ENCODE data around the gene SPAG16.

The SPAG16 gene

DNA sequence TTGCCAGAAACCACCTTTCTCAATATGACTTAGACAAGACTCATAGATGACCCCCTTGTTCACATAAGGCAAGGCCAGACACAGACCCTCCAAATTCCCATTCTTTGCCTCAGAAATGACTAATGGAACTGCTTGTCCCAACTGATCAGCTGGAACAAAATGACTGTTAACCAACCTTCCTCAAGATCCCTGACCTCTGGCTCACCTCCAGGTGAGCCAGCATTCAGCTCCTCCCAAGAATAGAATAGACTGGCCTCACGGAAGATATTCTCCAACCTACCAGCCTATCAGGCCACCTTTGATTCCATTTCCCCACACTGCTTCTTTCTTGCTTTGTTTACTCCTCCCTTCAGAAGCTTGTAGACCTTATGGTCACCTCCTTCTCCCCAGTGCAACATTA lies 930.8 kb downstream of the SPAG16 start:
- H3K27me3 ChIP-seq (ENCODE audit: insufficient read depth, poor library complexity, severe bottlenecking) = no peaks in the 10 kb centered on the region

DNA sequence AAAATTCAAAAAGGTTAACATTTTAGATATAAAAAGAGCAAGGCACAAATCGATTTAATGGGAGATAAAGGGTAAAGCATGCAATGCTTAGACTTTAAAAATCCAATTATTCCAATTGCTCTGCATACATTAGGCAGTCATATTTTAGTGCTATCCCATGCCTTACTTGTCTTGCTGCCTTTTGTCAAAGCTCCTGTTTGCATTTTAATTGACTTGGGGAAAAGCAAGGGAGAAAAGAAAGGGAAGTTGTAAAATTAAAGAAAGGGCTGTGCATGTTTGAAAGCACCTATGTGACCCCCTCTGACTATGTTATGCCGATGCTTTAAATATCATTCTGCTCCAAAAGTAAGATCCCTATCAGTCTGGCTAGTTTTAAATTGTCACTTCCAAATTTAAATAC lies 932.9 kb downstream of the SPAG16 start:
- DNase-seq (ENCODE audit: low read depth in 1 of 2, low spot score in 1 of 2) = no peak
- Histone ChIP-seq H3K4me3 (replicated peaks; ENCODE audit: insufficient read depth, low read length) (no peak overlapping the region), H3K27ac (replicated peaks) (no peak overlapping the region), H3K27me3 (ENCODE audit: insufficient read depth, poor library complexity, severe bottlenecking) (no peaks in the 10 kb centered on the region)
- no peak for TF ChIP-seq POLR2AphosphoS5 (IDR thresholded peaks at IDR 0.05; ENCODE audit: low read depth)
- TF ChIP-seq, protein P1, sequence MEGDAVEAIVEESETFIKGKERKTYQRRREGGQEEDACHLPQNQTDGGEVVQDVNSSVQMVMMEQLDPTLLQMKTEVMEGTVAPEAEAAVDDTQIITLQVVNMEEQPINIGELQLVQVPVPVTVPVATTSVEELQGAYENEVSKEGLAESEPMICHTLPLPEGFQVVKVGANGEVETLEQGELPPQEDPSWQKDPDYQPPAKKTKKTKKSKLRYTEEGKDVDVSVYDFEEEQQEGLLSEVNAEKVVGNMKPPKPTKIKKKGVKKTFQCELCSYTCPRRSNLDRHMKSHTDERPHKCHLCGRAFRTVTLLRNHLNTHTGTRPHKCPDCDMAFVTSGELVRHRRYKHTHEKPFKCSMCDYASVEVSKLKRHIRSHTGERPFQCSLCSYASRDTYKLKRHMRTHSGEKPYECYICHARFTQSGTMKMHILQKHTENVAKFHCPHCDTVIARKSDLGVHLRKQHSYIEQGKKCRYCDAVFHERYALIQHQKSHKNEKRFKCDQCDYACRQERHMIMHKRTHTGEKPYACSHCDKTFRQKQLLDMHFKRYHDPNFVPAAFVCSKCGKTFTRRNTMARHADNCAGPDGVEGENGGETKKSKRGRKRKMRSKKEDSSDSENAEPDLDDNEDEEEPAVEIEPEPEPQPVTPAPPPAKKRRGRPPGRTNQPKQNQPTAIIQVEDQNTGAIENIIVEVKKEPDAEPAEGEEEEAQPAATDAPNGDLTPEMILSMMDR (IDR thresholded peaks at IDR 0.05; ENCODE audit: insufficient read depth, low read length) = no peak
- TF ChIP-seq GABPA (IDR thresholded peaks at IDR 0.05; ENCODE audit: low read depth) = no peak
- TF ChIP-seq, protein P2, sequence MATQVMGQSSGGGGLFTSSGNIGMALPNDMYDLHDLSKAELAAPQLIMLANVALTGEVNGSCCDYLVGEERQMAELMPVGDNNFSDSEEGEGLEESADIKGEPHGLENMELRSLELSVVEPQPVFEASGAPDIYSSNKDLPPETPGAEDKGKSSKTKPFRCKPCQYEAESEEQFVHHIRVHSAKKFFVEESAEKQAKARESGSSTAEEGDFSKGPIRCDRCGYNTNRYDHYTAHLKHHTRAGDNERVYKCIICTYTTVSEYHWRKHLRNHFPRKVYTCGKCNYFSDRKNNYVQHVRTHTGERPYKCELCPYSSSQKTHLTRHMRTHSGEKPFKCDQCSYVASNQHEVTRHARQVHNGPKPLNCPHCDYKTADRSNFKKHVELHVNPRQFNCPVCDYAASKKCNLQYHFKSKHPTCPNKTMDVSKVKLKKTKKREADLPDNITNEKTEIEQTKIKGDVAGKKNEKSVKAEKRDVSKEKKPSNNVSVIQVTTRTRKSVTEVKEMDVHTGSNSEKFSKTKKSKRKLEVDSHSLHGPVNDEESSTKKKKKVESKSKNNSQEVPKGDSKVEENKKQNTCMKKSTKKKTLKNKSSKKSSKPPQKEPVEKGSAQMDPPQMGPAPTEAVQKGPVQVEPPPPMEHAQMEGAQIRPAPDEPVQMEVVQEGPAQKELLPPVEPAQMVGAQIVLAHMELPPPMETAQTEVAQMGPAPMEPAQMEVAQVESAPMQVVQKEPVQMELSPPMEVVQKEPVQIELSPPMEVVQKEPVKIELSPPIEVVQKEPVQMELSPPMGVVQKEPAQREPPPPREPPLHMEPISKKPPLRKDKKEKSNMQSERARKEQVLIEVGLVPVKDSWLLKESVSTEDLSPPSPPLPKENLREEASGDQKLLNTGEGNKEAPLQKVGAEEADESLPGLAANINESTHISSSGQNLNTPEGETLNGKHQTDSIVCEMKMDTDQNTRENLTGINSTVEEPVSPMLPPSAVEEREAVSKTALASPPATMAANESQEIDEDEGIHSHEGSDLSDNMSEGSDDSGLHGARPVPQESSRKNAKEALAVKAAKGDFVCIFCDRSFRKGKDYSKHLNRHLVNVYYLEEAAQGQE (IDR thresholded peaks at IDR 0.05; ENCODE audit: insufficient replicate concordance, low read depth) = no peak

More for the DNA sequence above, 930.8 kb downstream of the SPAG16 start:
- TF ChIP-seq SPI1 (IDR thresholded peaks at IDR 0.05; ENCODE audit: borderline replicate concordance, low read depth) (no peak), GABPA (IDR thresholded peaks at IDR 0.05; ENCODE audit: low read depth) (no peak), POLR2AphosphoS5 (IDR thresholded peaks at IDR 0.05; ENCODE audit: low read depth) (no peak)
- TF ChIP-seq, protein P1 (IDR thresholded peaks at IDR 0.05; ENCODE audit: insufficient read depth, low read length) = no peak
- Histone ChIP-seq H3K4me3 (replicated peaks; ENCODE audit: insufficient read depth, low read length) (no peak overlapping the region), H3K27ac (replicated peaks) (no peak overlapping the region)
- no peak for DNase-seq (ENCODE audit: low read depth in 1 of 2, low spot score in 1 of 2)

DNA sequence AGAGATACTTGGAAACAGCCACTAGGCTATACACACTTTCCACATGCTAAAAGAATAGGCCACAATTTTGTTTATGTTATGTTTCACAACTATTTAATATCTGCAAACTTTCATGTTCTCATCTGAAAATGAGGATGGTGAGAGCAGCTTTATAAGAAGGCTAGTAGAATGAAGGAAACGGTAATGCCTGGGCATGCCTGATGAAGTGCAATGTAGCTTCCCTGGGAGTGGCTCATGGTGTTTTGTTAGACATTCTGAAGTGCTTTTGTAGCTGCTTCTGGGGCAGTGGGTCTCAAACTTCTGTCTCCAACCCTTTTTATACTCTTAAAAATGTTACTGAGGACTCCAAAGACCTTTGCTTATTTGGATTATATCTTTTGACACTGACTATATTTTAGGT lies 933.3 kb downstream of the SPAG16 start:
- DNase-seq (ENCODE audit: low read depth in 1 of 2, low spot score in 1 of 2) = no peak
- TF ChIP-seq SPI1 (IDR thresholded peaks at IDR 0.05; ENCODE audit: borderline replicate concordance, low read depth) (no peak), GABPA (IDR thresholded peaks at IDR 0.05; ENCODE audit: low read depth) (no peak), POLR2AphosphoS5 (IDR thresholded peaks at IDR 0.05; ENCODE audit: low read depth) (no peak)
- TF ChIP-seq, protein P1 (IDR thresholded peaks at IDR 0.05; ENCODE audit: insufficient read depth, low read length) = no peak
- TF ChIP-seq, protein P2 (IDR thresholded peaks at IDR 0.05; ENCODE audit: insufficient replicate concordance, low read depth) = no peak
- Histone ChIP-seq H3K4me3 (replicated peaks; ENCODE audit: insufficient read depth, low read length) (no peak overlapping the region), H3K27me3 (ENCODE audit: insufficient read depth, poor library complexity, severe bottlenecking) (no peaks in the 10 kb centered on the region), H3K27ac (replicated peaks) (no peak overlapping the region)

DNA sequence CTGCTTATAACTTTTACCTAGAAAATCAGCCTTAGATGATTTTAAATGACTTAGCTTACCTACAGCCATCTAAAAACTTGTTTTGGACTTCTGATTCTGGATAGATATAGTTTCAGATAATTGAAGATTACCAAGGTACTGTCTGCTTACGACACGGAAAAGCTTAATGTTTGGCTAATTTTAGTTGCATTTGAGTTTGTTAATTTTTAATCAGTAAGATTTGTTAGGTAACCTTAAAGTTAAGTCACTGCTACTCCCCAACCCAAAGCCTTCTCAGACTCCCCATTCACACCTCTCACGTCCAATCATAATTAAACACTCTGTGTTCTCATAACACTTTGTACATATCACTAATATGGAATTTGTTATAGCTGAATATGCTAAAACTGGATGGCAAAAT lies 936.0 kb downstream of the SPAG16 start:
- TF ChIP-seq, protein P1 (IDR thresholded peaks at IDR 0.05; ENCODE audit: insufficient read depth, low read length) = no peak
- TF ChIP-seq, protein P2 (IDR thresholded peaks at IDR 0.05; ENCODE audit: insufficient replicate concordance, low read depth) = no peak
- TF ChIP-seq SPI1 (IDR thresholded peaks at IDR 0.05; ENCODE audit: borderline replicate concordance, low read depth) = no peak
- TF ChIP-seq POLR2AphosphoS5 (IDR thresholded peaks at IDR 0.05; ENCODE audit: low read depth) = no peak
- TF ChIP-seq GABPA (IDR thresholded peaks at IDR 0.05; ENCODE audit: low read depth) = no peak
- no peaks in the 10 kb centered on the region for H3K27me3 ChIP-seq (ENCODE audit: insufficient read depth, poor library complexity, severe bottlenecking)
- H3K27ac ChIP-seq (replicated peaks) = no peak overlapping the region
- no peak overlapping the region for H3K4me3 ChIP-seq (replicated peaks; ENCODE audit: insufficient read depth, low read length)
- no peak for DNase-seq (ENCODE audit: low read depth in 1 of 2, low spot score in 1 of 2)

Measured in HL-60 (cell line).